GM13976 (cell line): ENCODE results near the gene PRSS8.
A peak's percentile ranks its signal among the peaks of the same experiment; 100 is the strongest.
"Not testable (repeated sequence)": the region's sequence is repeated elsewhere in the genome, so short reads cannot be mapped to it uniquely, and the experiment has no call there.

Experiments
- DNase-seq: peaks from one replicate; pipeline ENCODE4 v3.0.0; 2012; ENCODE audit warnings: low spot score
- CTCF ChIP-seq: IDR thresholded peaks from 2 replicates; pipeline ENCODE4 v1.5.1; 2012; ENCODE audit warnings: borderline replicate concordance, mild to moderate bottlenecking; ENCODE audit not compliant: insufficient read depth; ENCODE audit errors: extremely low read depth, missing control alignments, control extremely low read depth
- in situ Hi-C: fragments of 300-500 bp; cut with MboI; formaldehyde crosslinking; loops from one replicate; pipeline ENCODE4 v1.12.0; 2022; ENCODE audit warnings: low sequenced_read_pairs, mixed read lengths, inconsistent platforms; ENCODE audit not compliant: unreplicated experiment

Gene PRSS8

GRCh38 chr16:31143694-31144148, 8.2 kb upstream of the PRSS8 start:
- in situ Hi-C loops, result no loop called here
- TF ChIP-seq CTCF, result no peak
- DNase-seq, result no peak

GRCh38 chr16:31143011-31143693, 7.6 kb upstream of the PRSS8 start:
- DNase-seq, result no peak
- in situ Hi-C loops, result no loop called here
- TF ChIP-seq CTCF, result no peak

GRCh38 chr16:31142109-31143010, 6.8 kb upstream of the PRSS8 start:
- peak; percentile 100 for DNase-seq
- in situ Hi-C loops, result no loop called here
- TF ChIP-seq CTCF, result peak; percentile 94

- in situ Hi-C loops, result no loop called here
- no peak for TF ChIP-seq CTCF
- peak; percentile 48 for DNase-seq
Measured at GRCh38 chr16:31141489-31142108, 6.1 kb upstream of the PRSS8 start.

- in situ Hi-C loops, DNase-seq: not testable (repeated sequence)
Measured at GRCh38 chr16:31141071-31141469, 5.5 kb upstream of the PRSS8 start.

- in situ Hi-C loops, result no loop called here
Measured at GRCh38 chr16:31138621-31139578, 3.4 kb upstream of the PRSS8 start.

GRCh38 chr16:31136822-31137499, 1.4 kb upstream of the PRSS8 start:
- DNase-seq, in situ Hi-C loops: not testable (repeated sequence)

More at GRCh38 chr16:31138621-31139578, 3.4 kb upstream of the PRSS8 start:
- peak; percentile 17 for DNase-seq
- no peak for TF ChIP-seq CTCF
